Stomach (tissue), 9 donors: ENCODE measurements around the gene MUC5B. TPM values are rescaled to one million over a fixed set of nuclear protein-coding genes. Genes with fewer than 3 reads are reported as not detected.

Source experiments
- DNase-seq, 2 donors: peaks; one replicate each; pipeline versions ENCODE4 v3.0.0 to v3.0.0-alpha.2; 2013 to 2019
- H3K27ac ChIP-seq, 5 donors: fragments of 200-600 bp in 4 of 5; sonication (generic) in 4 of 5; one replicate each; pipeline ENCODE4 v1.5.1; 2013 to 2019; ENCODE audit warnings: mild to moderate bottlenecking in 1 of 5, moderate library complexity in 1 of 5
- H3K27me3 ChIP-seq, 3 donors: fragments of 200-600 bp; sonication (generic); one replicate each; pipeline ENCODE4 v1.5.1; 2017 to 2019; ENCODE audit warnings: mixed run types in 1 of 3
- H3K36me3 ChIP-seq, 4 donors: fragments of 200-600 bp; sonication (generic); 1 replicate in 3 of 4; 2 replicates in 1 of 4; pipeline ENCODE4 v1.5.1; 2016 to 2019
- H3K4me1 ChIP-seq, 4 donors: fragments of 200-600 bp; sonication (generic); one replicate each; pipeline ENCODE4 v1.5.1; 2016 to 2019
- H3K4me3 ChIP-seq, 4 donors: fragments of 200-600 bp; sonication (generic) in 3 of 4; one replicate each; pipeline ENCODE4 v1.5.1; 2016 to 2019; ENCODE audit warnings: mild to moderate bottlenecking in 1 of 4
- H3K9me3 ChIP-seq, 4 donors: fragments of 200-600 bp; sonication (generic); one replicate each; pipeline ENCODE4 v1.5.1; 2016 to 2019
- CTCF ChIP-seq, 7 experiments: fragments of 450-650 bp in 4 of 7; fragments of 200-600 bp in 3 of 7; sonication (generic) in 3 of 7; IDR thresholded peaks; one replicate each; pipeline ENCODE4 v1.5.1; 2016 to 2019; ENCODE audit warnings: antibody characterized with exemption in 7 of 7, control low read depth in 2 of 7, mild to moderate bottlenecking in 1 of 7
- EP300 ChIP-seq: sonication (generic); formaldehyde crosslinking; IDR thresholded peaks from one replicate; pipeline ENCODE4 v1.6.1; 2017; ENCODE audit warnings: antibody characterized with exemption
- POLR2A ChIP-seq, 4 donors: fragments of 450-650 bp; IDR thresholded peaks; one replicate each; pipeline ENCODE4 v1.6.1; 2016; ENCODE audit warnings: antibody characterized with exemption in 4 of 4, control low read depth in 2 of 4, mild to moderate bottlenecking in 1 of 4, moderate library complexity in 1 of 4
- POLR2AphosphoS5 ChIP-seq, 3 donors: sonication (generic); formaldehyde crosslinking; IDR thresholded peaks; one replicate each; pipeline ENCODE4 v1.6.1; 2016; ENCODE audit warnings: antibody characterized with exemption in 3 of 3
- WGBS, 5 donors: extraction: QIAGEN DNeasy Blood & Tissue Kit in 3 of 5; methylation state at CpG; one replicate each; pipeline versions ENCODE4 v1.1.5 to v1.1.7; 2013 to 2018; 5-methylcytosine and 5-hydroxymethylcytosine counted together
- intact Hi-C: fragments of 100-400 bp; cut with DNase I; formaldehyde crosslinking; loops from one replicate; pipeline ENCODE4 v1.15.1; 2023; ENCODE audit warnings: low total_unique reads
- polyA plus RNA-seq, 3 donors: library from polyadenylated mRNA; stranded (reverse); fragments of 200-250 nt; gene quantifications; one replicate each; pipeline ENCODE4 v1.2.3, GENCODE V29; 2013
- total RNA-seq, 5 donors: library from RNA; depleted of rRNA; stranded (reverse); fragments of >200 nt; gene quantifications; one replicate each; pipeline versions ENCODE4 v1.1.0 to v1.2.3, GENCODE V29; 2014 to 2016
- donor health status: healthy with polysubstance abuse.
- donor health status: Bipolar disorder and iron deficiency.
- donor health status: healthy.

The MUC5B gene
- total and polyA plus RNA-seq, 8 donors, result under 0.01 to 516 (median 6.6) TPM

DNA sequence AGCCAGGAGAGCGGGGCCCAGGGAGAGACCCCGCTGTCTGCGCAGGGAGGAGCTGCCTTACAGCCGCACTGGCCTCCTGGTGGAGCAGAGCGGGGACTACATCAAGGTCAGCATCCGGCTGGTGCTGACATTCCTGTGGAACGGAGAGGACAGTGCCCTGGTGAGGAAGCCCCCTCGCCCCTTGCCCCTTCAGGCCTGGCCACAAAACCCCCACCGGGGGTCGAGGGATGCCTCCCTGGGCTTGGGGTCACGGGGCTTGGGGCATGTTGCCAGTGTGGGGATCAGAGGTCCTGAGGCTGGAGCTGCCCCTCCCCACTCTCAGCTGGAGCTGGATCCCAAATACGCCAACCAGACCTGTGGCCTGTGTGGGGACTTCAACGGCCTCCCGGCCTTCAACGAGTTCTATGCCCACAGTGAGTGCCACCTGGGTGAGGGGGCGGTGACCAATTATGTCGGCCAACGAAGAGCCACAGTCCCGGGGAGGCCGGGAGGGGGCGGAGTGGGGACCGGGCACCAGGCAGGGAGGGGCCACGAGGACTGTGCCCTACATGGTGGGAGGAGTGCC lies 4.2 kb downstream of the MUC5B start:
- intact Hi-C loops, result no loop called here
- no peak for TF ChIP-seq POLR2A (IDR thresholded peaks at IDR 0.05)
- no peak for TF ChIP-seq CTCF (IDR thresholded peaks at IDR 0.05)
- no peak for TF ChIP-seq EP300
- TF ChIP-seq POLR2AphosphoS5 (IDR thresholded peaks at IDR 0.05), result no peak
- Histone ChIP-seq H3K36me3 (no peaks in the 10 kb centered on the region), H3K4me3 (no peak overlapping the region), H3K27ac (no peak overlapping the region), H3K9me3 (no peaks in the 10 kb centered on the region), H3K27me3 (peaks cover 8 to 100% (median 9%) of the 10 kb centered on the region in 3 donors), H3K4me1 (peaks cover 0 to 29% (median 26%) of the 10 kb centered on the region in 4 donors)
- no peak for DNase-seq
- 67 to 74% (median 73%) methylated on average over 13 to 23 of the region's 23 CpGs for WGBS, 5 donors

GRCh38 chr11:1227551-1228100 lies 4.8 kb downstream of the MUC5B start:
- peaks cover 0 to 23% (median 21%) of the 10 kb centered on the region in 4 donors for H3K4me1 ChIP-seq
- H3K4me3 ChIP-seq, result no peak overlapping the region
- 75 to 90% (median 86%) methylated on average over 17 to 23 of the region's 23 CpGs for WGBS, 5 donors
- no peak for TF ChIP-seq CTCF (IDR thresholded peaks at IDR 0.05)
- TF ChIP-seq POLR2A (IDR thresholded peaks at IDR 0.05), result no peak
- no peak for TF ChIP-seq POLR2AphosphoS5 (IDR thresholded peaks at IDR 0.05)
- no peak for TF ChIP-seq EP300
- peaks cover 5 to 100% (median 9%) of the 10 kb centered on the region in 3 donors for H3K27me3 ChIP-seq
- no peaks in the 10 kb centered on the region for H3K36me3 ChIP-seq
- DNase-seq, result no peak
- intact Hi-C loops, result no loop called here
- no peaks in the 10 kb centered on the region for H3K9me3 ChIP-seq
- no peak overlapping the region for H3K27ac ChIP-seq

DNA sequence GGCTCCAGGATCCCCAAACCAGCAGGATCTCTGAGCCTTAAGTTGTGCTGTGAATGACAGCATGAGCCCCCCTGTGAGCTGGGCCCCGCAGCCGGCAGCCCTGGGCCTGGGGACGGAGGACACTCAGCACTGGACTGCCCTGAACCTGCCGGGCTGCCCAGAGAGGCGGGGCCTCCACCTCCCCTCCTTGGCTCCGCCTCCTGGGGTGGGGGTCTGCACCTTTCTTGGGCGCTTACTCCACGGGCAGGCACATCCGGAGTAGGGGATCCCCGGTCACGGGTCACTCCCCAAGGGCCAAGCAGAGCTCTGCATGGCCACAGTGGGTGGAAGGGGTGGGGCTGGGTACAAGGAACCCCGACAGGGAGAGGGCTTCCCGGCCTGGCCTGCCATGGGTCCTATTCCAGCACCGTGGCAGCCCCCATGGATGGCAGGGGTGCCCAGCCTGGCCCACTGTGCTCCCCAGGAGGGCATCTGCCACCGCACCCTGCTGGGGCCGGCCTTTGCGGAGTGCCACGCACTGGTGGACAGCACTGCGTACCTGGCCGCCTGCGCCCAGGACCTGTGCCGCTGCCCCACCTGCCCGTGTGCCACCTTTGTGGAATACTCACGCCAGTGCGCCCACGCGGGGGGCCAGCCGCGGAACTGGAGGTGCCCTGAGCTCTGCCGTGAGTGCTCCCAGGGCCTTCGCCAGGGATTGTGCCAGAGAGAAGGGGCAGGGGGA lies 5.4 kb downstream of the MUC5B start:
- no peak overlapping the region for H3K4me3 ChIP-seq
- no peaks in the 10 kb centered on the region for H3K9me3 ChIP-seq
- TF ChIP-seq POLR2A (IDR thresholded peaks at IDR 0.05) (no peak), CTCF (IDR thresholded peaks at IDR 0.05) (no peak), EP300 (no peak)
- no peak for DNase-seq
- peaks cover 0 to 99% (median 8%) of the 10 kb centered on the region in 3 donors for H3K27me3 ChIP-seq
- intact Hi-C loops, result no loop called here
- H3K4me1 ChIP-seq, result peaks cover 0 to 20% (median 16%) of the 10 kb centered on the region in 4 donors
- no peak overlapping the region for H3K27ac ChIP-seq
- no peaks in the 10 kb centered on the region for H3K36me3 ChIP-seq
- 68 to 88% (median 86%) methylated on average over 5 to 31 of the region's 31 CpGs for WGBS, 5 donors

- DNase-seq, result no peak
- Histone ChIP-seq H3K27me3 (peaks cover 0 to 93% (median under 1%) of the 10 kb centered on the region in 3 donors), H3K9me3 (no peaks in the 10 kb centered on the region), H3K27ac (no peak overlapping the region), H3K4me1 (peaks cover 0 to 20% (median 13%) of the 10 kb centered on the region in 4 donors), H3K36me3 (no peaks in the 10 kb centered on the region), H3K4me3 (no peak overlapping the region)
- intact Hi-C loops, result no loop called here
- TF ChIP-seq POLR2A (IDR thresholded peaks at IDR 0.05), result no peak
- TF ChIP-seq EP300, result no peak
- no peak for TF ChIP-seq POLR2AphosphoS5 (IDR thresholded peaks at IDR 0.05)
- no peak for TF ChIP-seq CTCF (IDR thresholded peaks at IDR 0.05)
- WGBS, 5 donors, result 73 to 90% (median 81%) methylated on average over 9 to 18 of the region's 18 CpGs
These were observed 6.1 kb downstream of the MUC5B start for GRCh38 chr11:1228921-1229451.
